Hematopoietic multipotent progenitor cell treated with erythropoietin and hydrocortisone succinate and interleukin-3 and kit ligand, for 17 days (in vitro differentiated cells): ENCODE data around the gene PCBP1.
"Not testable (repeated sequence)": the region's sequence is repeated elsewhere in the genome, so short reads cannot be mapped to it uniquely, and the experiment has no call there.

Experiments
- DNase-seq: peaks from one replicate; pipeline ENCODE4 v3.0.0-alpha.2; 2015; ENCODE audit warnings: low spot score

Gene PCBP1

GRCh38 chr2:70081221-70081620 lies 6.1 kb upstream of the PCBP1 start:
- no peak for DNase-seq

DNA sequence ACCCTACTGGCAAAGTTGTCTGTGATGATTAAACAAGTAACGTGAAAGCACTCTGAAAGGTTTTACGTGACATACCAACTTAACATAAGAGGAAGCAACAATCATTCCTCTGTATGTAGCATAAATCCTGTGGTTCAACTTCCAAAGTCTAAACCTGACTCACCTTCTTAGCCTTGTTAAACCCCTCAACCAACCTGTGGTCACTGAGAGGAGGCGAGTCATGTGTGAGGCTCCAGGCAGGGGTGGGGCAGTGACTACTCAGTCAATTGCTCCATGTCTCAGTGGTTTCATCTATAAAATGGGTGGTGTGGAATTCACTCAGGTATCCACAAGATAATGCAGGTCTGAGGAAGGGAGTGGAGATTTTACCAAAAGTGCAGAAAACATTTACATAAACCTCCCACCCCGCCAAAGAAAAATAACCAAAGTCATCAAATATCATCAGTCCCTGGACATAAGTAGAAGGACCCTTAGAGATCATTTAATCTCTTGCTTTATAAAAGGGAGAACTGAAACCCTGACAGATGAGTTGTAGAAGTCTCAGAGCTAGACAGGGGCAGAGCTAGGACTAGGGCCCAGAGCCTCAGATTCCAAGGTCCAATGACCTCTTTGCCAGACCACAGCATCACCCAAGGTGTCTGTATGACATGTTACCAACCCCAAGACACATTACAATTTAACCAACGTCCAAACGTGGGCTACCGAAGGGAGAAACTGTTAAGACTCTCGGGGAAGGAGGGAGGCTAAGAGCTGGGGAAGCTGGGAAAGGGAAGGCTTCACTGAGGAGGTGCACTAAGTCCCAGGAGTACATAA lies 3.7 kb upstream of the PCBP1 start:
- peak; percentile 34 for DNase-seq

GRCh38 chr2:70084973-70085710 lies 2.1 kb upstream of the PCBP1 start:
- DNase-seq = peak; percentile 58

GRCh38 chr2:70085711-70086277 lies 1.5 kb upstream of the PCBP1 start:
- no peak for DNase-seq

DNA sequence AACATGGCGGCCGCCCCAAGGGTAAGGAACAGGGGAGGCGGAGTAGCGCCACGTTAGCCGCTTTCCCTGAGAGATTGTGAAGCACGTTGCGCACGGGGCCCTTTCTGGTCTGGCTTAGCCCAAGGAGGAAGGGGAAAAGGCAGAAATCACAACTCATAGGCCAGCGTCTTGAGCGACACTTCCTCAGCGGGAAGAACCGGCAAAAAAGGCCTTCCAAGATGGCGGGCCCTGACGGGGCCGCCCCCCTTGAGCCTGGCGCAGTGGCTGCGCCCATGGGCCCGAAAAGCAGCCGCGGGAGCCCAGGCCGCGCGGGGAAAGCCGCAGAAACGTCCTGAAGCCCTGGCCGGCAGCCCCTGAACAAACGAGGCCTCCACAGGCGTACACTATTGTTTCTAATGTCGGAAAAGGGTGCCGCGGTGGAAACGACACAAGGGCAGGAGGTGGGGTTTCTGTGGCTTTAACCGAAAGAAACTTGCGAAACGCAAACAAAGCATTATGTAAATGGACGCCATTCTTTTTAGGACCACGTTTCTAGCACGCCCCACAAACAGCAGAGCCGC lies 919 bp upstream of the PCBP1 start:
- peak; percentile 84 for DNase-seq

DNA sequence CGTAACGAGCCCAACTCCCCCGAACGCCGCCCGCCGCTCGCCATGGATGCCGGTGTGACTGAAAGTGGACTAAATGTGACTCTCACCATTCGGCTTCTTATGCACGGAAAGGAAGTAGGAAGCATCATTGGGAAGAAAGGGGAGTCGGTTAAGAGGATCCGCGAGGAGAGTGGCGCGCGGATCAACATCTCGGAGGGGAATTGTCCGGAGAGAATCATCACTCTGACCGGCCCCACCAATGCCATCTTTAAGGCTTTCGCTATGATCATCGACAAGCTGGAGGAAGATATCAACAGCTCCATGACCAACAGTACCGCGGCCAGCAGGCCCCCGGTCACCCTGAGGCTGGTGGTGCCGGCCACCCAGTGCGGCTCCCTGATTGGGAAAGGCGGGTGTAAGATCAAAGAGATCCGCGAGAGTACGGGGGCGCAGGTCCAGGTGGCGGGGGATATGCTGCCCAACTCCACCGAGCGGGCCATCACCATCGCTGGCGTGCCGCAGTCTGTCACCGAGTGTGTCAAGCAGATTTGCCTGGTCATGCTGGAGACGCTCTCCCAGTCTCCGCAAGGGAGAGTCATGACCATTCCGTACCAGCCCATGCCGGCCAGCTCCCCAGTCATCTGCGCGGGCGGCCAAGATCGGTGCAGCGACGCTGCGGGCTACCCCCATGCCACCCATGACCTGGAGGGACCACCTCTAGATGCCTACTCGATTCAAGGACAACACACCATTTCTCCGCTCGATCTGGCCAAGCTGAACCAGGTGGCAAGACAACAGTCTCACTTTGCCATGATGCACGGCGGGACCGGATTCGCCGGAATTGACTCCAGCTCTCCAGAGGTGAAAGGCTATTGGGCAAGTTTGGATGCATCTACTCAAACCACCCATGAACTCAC lies 673 bp downstream of the PCBP1 start:
- DNase-seq = peak; percentile 87

DNA sequence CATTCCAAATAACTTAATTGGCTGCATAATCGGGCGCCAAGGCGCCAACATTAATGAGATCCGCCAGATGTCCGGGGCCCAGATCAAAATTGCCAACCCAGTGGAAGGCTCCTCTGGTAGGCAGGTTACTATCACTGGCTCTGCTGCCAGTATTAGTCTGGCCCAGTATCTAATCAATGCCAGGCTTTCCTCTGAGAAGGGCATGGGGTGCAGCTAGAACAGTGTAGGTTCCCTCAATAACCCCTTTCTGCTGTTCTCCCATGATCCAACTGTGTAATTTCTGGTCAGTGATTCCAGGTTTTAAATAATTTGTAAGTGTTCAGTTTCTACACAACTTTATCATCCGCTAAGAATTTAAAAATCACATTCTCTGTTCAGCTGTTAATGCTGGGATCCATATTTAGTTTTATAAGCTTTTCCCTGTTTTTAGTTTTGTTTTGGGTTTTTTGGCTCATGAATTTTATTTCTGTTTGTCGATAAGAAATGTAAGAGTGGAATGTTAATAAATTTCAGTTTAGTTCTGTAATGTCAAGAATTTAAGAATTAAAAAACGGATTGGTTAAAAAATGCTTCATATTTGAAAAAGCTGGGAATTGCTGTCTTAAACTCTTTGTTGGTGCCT lies 1.4 kb downstream of the PCBP1 start:
- DNase-seq = peak; percentile 60

DNA sequence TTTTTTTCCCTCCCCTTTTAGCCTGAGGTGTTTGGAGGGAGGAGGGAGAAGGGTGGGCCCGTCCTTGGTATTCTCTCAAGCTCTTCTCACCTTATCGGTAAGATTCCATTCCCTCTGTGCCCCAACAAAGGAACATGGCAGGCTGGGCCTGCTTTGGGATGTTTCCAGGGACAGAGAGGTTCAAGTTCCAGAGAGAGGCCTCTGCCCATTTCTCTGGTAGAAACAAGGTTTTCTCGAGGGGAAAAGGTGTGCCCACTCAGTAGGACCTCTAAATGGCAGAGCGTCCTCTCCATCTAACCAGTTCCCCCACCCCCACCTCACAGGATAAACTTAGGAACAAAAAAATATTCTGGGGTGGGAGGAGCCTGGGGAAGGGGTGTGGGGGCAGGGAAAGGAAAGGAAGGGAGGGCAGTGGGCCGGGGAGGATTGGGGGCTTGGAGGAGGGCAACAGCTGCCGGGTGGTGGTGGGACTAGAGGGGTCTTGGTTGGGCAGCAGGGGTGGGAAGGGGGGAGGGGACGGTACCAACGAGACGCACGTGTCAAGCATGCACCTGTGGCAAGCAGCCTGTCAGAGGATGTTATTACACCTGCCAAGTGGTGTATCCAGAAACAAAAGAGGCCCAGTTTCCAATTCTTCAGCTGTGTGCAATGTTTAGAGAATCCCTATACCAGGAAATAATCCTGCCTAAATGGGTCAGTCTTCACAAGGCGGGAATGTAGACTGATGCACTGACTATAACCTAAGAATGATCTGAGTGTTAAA lies 2.1 kb downstream of the PCBP1 start:
- DNase-seq = no peak

GRCh38 chr2:70089983-70090525 lies 2.8 kb downstream of the PCBP1 start:
- DNase-seq = no peak

DNA sequence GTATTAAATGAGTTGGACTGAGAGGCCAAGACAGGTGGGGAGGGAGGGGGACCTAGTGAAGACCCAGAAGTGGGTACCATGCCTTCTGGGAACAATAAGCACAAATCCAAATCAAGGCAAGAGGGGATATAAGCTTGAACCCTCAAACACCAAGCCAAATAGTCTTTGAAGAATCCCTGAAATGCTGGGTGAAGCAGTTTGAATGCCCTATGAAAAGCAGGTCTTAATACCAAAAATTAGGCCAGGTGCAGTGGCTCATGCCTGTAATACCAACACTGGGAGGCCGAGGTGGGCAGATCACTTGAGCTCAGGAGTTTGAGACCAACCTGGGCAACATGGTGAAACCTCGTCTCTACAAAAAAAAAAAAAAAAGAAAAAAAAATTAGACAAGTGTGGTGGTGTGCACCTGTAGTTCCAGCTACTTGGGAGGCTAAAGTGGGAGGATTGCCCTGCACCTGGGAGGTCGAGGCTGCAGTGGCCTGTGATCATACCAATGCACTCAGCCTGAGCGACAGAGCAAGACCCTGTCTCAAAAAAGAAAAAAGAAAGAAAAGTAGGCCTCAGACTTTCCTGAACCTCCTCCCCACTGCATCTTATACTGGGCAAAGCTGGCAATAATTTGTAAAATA lies 3.5 kb downstream of the PCBP1 start:
- DNase-seq = no peak

GRCh38 chr2:70091364-70091763 lies 4.1 kb downstream of the PCBP1 start:
- DNase-seq = no peak

DNA sequence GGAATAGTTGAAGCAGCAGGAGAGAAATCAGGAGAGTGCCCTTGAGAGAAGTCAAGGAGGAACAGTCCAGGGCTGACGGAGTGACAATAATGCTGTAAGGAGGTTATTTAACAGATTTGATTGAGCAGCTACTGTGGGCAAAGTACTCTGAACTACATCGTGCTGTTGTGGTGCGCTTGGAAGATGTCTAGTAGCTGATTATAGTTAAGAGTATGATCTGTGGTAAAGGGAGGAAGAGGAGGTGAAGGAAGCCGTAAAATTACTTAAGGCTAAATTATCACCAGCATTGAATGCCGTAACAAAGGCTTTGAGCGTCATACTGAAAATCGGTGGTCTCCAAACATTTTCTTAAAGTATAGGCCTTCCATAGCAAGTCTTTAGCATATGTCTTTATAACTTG lies 4.5 kb downstream of the PCBP1 start:
- DNase-seq = peak; percentile 6

DNA sequence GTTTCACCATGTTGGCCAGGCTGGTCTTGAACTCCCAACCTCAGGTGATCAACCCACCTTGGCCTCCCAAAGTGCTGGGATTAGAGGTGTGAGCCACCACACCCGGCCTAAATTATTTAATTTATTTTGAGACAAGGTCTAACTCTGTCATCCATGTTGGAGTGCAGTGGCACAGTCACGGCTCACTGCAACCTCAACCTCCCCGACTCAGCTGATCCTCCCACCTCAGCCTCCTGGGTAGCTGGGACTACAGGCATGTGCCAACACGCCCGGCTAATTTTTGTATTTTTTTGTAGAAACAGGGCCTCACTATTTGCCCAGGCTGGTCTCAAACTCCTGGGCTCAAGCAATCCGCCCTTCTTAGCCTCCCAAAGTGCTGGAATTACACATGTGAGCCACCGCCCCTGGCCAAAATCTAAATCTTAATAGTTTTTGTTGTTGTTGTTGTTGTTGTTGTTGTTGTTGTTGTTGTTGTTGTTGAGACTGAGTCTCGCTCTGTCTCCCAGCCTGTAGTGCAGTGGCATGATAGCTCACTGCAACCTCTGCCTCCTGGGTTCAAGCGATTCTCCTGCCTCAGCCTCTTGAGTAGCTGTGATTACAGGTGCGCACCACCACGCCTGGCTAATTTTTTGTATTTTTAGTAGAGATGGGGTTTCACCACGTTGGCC lies 5.4 kb downstream of the PCBP1 start:
- DNase-seq = not testable (repeated sequence)

- no peak for DNase-seq
These were observed 7.1 kb downstream of the PCBP1 start for GRCh38 chr2:70094171-70094977.

GRCh38 chr2:70094978-70095719 lies 7.9 kb downstream of the PCBP1 start:
- no peak for DNase-seq

DNA sequence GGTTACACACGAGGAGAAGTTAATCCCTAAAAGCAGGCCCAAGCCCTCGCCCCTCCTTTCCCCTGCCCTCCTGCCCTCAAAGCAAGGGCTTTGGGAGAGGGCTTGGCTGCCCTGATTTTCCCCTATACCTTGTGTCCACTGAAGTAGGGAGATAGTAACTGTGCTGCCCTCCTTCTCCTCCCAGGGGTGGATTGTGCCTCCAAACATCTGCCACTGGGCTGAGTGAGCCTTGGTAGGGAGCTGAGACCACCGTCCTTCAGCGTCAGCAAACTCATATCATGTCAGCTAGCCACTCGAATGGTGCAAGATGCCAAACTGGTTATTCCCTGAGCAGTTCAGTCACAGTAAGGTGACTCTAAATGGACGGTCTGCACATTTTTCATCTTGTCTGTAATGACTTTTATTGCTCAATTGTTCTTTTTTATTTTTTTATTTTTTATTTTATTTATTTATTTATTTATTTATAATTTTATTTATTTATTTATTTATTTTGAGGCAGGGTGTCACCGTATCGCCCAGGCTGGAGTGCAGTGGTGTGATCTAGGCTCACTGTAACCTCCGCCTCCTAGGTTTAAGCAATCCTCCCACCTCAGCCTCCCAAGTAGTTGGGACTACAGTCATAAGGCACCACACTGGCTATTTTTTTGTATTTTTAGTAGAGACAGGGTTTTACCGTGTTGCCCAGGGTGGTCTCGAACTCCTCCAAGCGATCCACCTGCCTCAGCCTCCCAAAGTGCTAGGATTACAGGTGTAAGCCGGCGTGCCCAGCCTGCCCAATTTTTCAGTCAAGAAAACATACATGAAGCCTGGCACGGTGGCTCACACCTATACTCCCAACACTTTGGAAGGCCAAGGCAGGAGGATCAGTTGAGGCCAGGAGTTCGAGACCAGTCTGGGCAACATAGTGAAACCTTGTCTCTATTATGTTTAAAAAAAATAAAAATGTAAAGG lies 8.7 kb downstream of the PCBP1 start:
- DNase-seq = no peak
